Mammary microvascular endothelial cell (primary cell): ENCODE measurements around the gene TACR3. TPM values are rescaled to one million over a fixed set of nuclear protein-coding genes. Genes with fewer than 3 reads are reported as not detected.

Experiments used
- total RNA-seq: library from RNA; depleted of rRNA; stranded (reverse); fragments of >200 nt; gene quantifications from 2 replicates; pipeline ENCODE4 v1.2.3, GENCODE V29; 2015

Gene TACR3
- not detected in 2 replicates for total RNA-seq

GRCh38 chr4:103719830-103720207 lies at the start of gene TACR3:
TSS of gene TACR3 (minus strand) at chr4:103719985. CDS start at chr4:103719675, 310 bp downstream.

